ENCODE results near the gene ANGPTL7. TPM values are rescaled to one million over a fixed set of nuclear protein-coding genes. Genes with fewer than 3 reads are reported as not detected.
"Not testable (repeated sequence)": the region's sequence is repeated elsewhere in the genome, so short reads cannot be mapped to it uniquely, and the experiment has no call there.

Gene ANGPTL7
- total RNA-seq, 1 experiment from 2014 or later = not detected

- TF ChIP-seq, protein P1, sequence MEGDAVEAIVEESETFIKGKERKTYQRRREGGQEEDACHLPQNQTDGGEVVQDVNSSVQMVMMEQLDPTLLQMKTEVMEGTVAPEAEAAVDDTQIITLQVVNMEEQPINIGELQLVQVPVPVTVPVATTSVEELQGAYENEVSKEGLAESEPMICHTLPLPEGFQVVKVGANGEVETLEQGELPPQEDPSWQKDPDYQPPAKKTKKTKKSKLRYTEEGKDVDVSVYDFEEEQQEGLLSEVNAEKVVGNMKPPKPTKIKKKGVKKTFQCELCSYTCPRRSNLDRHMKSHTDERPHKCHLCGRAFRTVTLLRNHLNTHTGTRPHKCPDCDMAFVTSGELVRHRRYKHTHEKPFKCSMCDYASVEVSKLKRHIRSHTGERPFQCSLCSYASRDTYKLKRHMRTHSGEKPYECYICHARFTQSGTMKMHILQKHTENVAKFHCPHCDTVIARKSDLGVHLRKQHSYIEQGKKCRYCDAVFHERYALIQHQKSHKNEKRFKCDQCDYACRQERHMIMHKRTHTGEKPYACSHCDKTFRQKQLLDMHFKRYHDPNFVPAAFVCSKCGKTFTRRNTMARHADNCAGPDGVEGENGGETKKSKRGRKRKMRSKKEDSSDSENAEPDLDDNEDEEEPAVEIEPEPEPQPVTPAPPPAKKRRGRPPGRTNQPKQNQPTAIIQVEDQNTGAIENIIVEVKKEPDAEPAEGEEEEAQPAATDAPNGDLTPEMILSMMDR (IDR thresholded peaks at IDR 0.05; ENCODE audit: insufficient read depth in 1 of 2, low read depth in 1 of 2, low read length in 1 of 2, severe bottlenecking in 1 of 2, unreplicated experiment in 1 of 2) = no peak
- Histone ChIP-seq H3K27me3 (replicated peaks; ENCODE audit: control insufficient read depth, insufficient read depth, low read length) (no peaks in the 10 kb centered on the region), H3K4me1 (no peaks in the 10 kb centered on the region), H3K4me3 (ENCODE audit: low read depth, low read length) (no peak overlapping the region), H3K9me3 (no peaks in the 10 kb centered on the region), H3K36me3 (ENCODE audit: control insufficient read depth, insufficient read depth, low read length) (no peaks in the 10 kb centered on the region; the same call in 1 of the 2 replicates)
- Mint-ChIP-seq H3K9me3 (ENCODE audit: unreplicated experiment) (no peaks in the 10 kb centered on the region), H3K27ac (ENCODE audit: unreplicated experiment) (no peak overlapping the region), H3K27me3 (ENCODE audit: insufficient read depth, unreplicated experiment) (no peaks in the 10 kb centered on the region), H3K4me1 (ENCODE audit: low read depth, unreplicated experiment) (peaks cover 5% of the 10 kb centered on the region), H3K36me3 (ENCODE audit: insufficient read depth, unreplicated experiment) (peaks cover 16% of the 10 kb centered on the region), H3K4me3 (ENCODE audit: unreplicated experiment) (no peak overlapping the region)
- DNase-seq = no peak
- intact Hi-C loops (cut with micrococcal nuclease; ENCODE audit: unreplicated experiment) = no loop called here
- no TSS peak for BruUV-seq (replicated peaks)
- ChIA-PET CTCF (no interaction called here), POLR2A (interaction anchor here (0.5 kb wide), 1 partner anchor 118 kb away, joined by 9 read pairs; no protein-coding TSS in a partner anchor)
These were observed 31.3 kb upstream of the ANGPTL7 start for GRCh38 chr1:11157867-11158266.

DNA sequence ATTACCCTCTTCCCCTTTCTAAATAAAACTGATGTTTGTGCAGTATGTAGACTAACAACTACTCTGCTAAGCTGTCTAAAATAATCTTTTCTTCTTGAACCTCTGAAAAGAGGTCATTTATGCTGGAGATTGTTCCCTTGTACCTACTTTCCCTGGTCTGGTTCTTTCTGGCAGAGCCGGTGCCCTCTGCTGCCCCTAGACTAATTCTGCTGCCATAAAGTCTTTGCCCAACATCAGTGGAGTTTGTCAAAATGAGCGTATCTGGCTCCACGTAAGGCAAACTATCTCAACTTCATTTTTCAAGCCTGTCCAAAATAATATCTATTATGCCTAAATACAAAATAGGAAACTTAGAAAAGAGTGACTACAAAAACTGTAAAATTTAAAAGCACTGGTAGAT, 30.9 kb upstream of the ANGPTL7 start:
- H3K4me3 ChIP-seq (ENCODE audit: low read depth, low read length) = no peak overlapping the region
- H3K27ac Mint-ChIP-seq (ENCODE audit: unreplicated experiment) = no peak overlapping the region

DNA sequence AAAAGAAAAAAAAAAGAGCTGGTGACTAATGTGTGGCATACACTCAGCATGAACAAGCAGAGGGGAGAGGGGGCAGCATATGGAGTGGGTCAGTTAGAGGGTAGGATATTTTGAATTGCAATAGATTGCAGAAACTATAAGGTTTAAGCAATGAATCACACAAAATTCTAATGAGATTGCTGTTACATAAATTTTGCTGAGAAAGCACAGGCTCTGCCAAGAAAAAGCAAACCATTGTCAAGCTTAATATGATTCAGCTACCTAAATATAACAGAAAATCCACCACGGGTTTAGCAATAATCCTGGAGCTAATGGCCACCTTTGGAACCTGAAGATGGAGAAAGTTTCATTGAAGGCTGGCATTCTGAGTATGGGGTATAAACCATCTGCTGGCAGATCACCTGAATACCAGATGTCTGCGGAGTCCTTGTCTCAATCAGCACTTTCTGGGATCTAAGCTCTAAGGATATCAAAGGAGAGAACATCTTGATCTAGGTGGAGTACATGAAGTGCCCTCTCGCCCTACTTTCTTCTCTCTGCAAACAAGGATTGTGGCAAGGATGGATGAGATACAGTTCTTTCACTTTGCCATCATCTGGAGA, 30.3 kb upstream of the ANGPTL7 start:
- peaks cover 21% of the 10 kb centered on the region for H3K36me3 Mint-ChIP-seq (ENCODE audit: insufficient read depth, unreplicated experiment)
- ChIA-PET POLR2A (no interaction called here), CTCF (no interaction called here)
- no peak overlapping the region for H3K4me3 ChIP-seq (ENCODE audit: low read depth, low read length)
- peaks cover 5% of the 10 kb centered on the region for H3K4me1 Mint-ChIP-seq (ENCODE audit: low read depth, unreplicated experiment)
- intact Hi-C loops (cut with micrococcal nuclease; ENCODE audit: unreplicated experiment) = no loop called here
- H3K27ac Mint-ChIP-seq (ENCODE audit: unreplicated experiment) = no peak overlapping the region
- no peaks in the 10 kb centered on the region for H3K4me1 ChIP-seq
- BruUV-seq (replicated peaks) = no TSS peak
- no peaks in the 10 kb centered on the region for H3K9me3 Mint-ChIP-seq (ENCODE audit: unreplicated experiment)
- no peaks in the 10 kb centered on the region for H3K27me3 ChIP-seq (replicated peaks; ENCODE audit: control insufficient read depth, insufficient read depth, low read length)
- no peak for DNase-seq
- no peaks in the 10 kb centered on the region; the same call in 1 of the 2 replicates for H3K36me3 ChIP-seq (ENCODE audit: control insufficient read depth, insufficient read depth, low read length)
- no peaks in the 10 kb centered on the region for H3K27me3 Mint-ChIP-seq (ENCODE audit: insufficient read depth, unreplicated experiment)
- H3K4me3 Mint-ChIP-seq (ENCODE audit: unreplicated experiment) = no peak overlapping the region
- no peaks in the 10 kb centered on the region for H3K9me3 ChIP-seq
- TF ChIP-seq, protein P1 (IDR thresholded peaks at IDR 0.05; ENCODE audit: insufficient read depth in 1 of 2, low read depth in 1 of 2, low read length in 1 of 2, severe bottlenecking in 1 of 2, unreplicated experiment in 1 of 2) = no peak

More for the DNA sequence above, 30.9 kb upstream of the ANGPTL7 start:
- Histone ChIP-seq H3K4me1 (no peaks in the 10 kb centered on the region), H3K27me3 (replicated peaks; ENCODE audit: control insufficient read depth, insufficient read depth, low read length) (no peaks in the 10 kb centered on the region), H3K9me3 (no peaks in the 10 kb centered on the region), H3K36me3 (ENCODE audit: control insufficient read depth, insufficient read depth, low read length) (no peaks in the 10 kb centered on the region; the same call in 1 of the 2 replicates)
- Mint-ChIP-seq H3K9me3 (ENCODE audit: unreplicated experiment) (no peaks in the 10 kb centered on the region), H3K36me3 (ENCODE audit: insufficient read depth, unreplicated experiment) (peaks cover 16% of the 10 kb centered on the region), H3K4me1 (ENCODE audit: low read depth, unreplicated experiment) (peaks cover 5% of the 10 kb centered on the region), H3K27me3 (ENCODE audit: insufficient read depth, unreplicated experiment) (no peaks in the 10 kb centered on the region), H3K4me3 (ENCODE audit: unreplicated experiment) (no peak overlapping the region)
- ChIA-PET POLR2A (no interaction called here), CTCF (no interaction called here)
- intact Hi-C loops (cut with micrococcal nuclease; ENCODE audit: unreplicated experiment) = no loop called here
- BruUV-seq (replicated peaks) = no TSS peak
- TF ChIP-seq, protein P1 (IDR thresholded peaks at IDR 0.05; ENCODE audit: insufficient read depth in 1 of 2, low read depth in 1 of 2, low read length in 1 of 2, severe bottlenecking in 1 of 2, unreplicated experiment in 1 of 2) = no peak
- no peak for DNase-seq

DNA sequence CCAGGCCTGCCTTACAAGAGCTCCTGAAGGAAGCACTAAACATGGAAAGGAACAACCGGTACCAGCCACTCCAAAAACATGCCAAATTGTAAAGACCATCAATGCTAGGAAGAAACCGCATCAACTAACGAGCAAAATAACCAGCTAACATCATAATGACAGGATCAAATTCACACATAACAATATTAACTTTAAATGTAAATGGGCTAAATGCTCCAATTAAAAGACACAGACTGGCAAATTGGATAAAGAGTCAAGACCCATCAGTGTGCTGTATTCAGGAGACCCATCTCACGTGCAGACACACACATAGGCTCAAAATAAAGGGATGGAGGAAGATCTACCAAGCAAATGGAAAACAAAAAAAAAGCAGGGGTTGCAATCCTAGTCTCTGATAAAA, 26.4 kb upstream of the ANGPTL7 start:
- H3K4me3 ChIP-seq (ENCODE audit: low read depth, low read length); BruUV-seq (replicated peaks); CTCF ChIA-PET; H3K27ac Mint-ChIP-seq (ENCODE audit: unreplicated experiment); H3K4me1 Mint-ChIP-seq (ENCODE audit: low read depth, unreplicated experiment); H3K27me3 Mint-ChIP-seq (ENCODE audit: insufficient read depth, unreplicated experiment); POLR2A ChIA-PET; H3K4me3 Mint-ChIP-seq (ENCODE audit: unreplicated experiment); H3K9me3 ChIP-seq; intact Hi-C loops (cut with micrococcal nuclease; ENCODE audit: unreplicated experiment); H3K4me1 ChIP-seq; H3K9me3 Mint-ChIP-seq (ENCODE audit: unreplicated experiment); DNase-seq; H3K27me3 ChIP-seq (replicated peaks; ENCODE audit: control insufficient read depth, insufficient read depth, low read length); H3K36me3 ChIP-seq (ENCODE audit: control insufficient read depth, insufficient read depth, low read length): not testable (repeated sequence)
- peaks cover 12% of the 10 kb centered on the region for H3K36me3 Mint-ChIP-seq (ENCODE audit: insufficient read depth, unreplicated experiment)

- not testable (repeated sequence) for BruUV-seq (replicated peaks); H3K4me3 Mint-ChIP-seq (ENCODE audit: unreplicated experiment)
These were observed 22.4 kb upstream of the ANGPTL7 start for GRCh38 chr1:11166744-11167143.

More at GRCh38 chr1:11166744-11167143, 22.4 kb upstream of the ANGPTL7 start:
- intact Hi-C loops (cut with micrococcal nuclease; ENCODE audit: unreplicated experiment); CTCF ChIA-PET; DNase-seq; H3K9me3 ChIP-seq; H3K4me1 Mint-ChIP-seq (ENCODE audit: low read depth, unreplicated experiment); H3K9me3 Mint-ChIP-seq (ENCODE audit: unreplicated experiment); H3K27me3 ChIP-seq (replicated peaks; ENCODE audit: control insufficient read depth, insufficient read depth, low read length); H3K4me3 ChIP-seq (ENCODE audit: low read depth, low read length); H3K27ac Mint-ChIP-seq (ENCODE audit: unreplicated experiment); POLR2A ChIA-PET; H3K36me3 ChIP-seq (ENCODE audit: control insufficient read depth, insufficient read depth, low read length); H3K4me1 ChIP-seq; H3K27me3 Mint-ChIP-seq (ENCODE audit: insufficient read depth, unreplicated experiment): not testable (repeated sequence)
- peaks cover 14% of the 10 kb centered on the region for H3K36me3 Mint-ChIP-seq (ENCODE audit: insufficient read depth, unreplicated experiment)
